Measurements from ENCODE around the gene PPIB.

Gene PPIB

GRCh38 chr15:64144565-64145281 is 18.1 kb downstream of the PPIB start:
- no peak for TF ChIP-seq ZFX (IDR thresholded peaks at IDR 0.05; ENCODE audit: borderline replicate concordance)
- TF ChIP-seq, protein P1, sequence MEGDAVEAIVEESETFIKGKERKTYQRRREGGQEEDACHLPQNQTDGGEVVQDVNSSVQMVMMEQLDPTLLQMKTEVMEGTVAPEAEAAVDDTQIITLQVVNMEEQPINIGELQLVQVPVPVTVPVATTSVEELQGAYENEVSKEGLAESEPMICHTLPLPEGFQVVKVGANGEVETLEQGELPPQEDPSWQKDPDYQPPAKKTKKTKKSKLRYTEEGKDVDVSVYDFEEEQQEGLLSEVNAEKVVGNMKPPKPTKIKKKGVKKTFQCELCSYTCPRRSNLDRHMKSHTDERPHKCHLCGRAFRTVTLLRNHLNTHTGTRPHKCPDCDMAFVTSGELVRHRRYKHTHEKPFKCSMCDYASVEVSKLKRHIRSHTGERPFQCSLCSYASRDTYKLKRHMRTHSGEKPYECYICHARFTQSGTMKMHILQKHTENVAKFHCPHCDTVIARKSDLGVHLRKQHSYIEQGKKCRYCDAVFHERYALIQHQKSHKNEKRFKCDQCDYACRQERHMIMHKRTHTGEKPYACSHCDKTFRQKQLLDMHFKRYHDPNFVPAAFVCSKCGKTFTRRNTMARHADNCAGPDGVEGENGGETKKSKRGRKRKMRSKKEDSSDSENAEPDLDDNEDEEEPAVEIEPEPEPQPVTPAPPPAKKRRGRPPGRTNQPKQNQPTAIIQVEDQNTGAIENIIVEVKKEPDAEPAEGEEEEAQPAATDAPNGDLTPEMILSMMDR (IDR thresholded peaks at IDR 0.05), result no peak
- H3K27ac ChIP-seq, result no peak overlapping the region

DNA sequence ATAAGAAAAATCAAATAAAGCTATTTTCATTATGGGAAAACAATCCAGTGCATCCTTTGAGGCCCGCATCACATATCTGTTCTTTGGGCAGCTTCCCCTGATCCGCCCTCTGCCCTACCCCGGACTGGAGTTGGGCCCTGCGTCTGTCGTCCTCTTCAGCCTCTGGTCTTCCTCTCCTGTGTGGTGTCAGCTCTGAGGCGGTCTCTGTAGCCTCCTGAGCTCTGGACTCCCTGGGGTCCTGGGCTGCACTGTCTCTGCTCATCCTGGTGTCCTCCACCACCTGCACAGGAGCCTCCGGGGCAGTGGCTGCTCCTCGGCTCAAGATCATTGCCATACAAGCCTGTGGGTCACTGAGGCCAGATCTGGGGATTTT is 18.6 kb downstream of the PPIB start:
- no peak overlapping the region for H3K27ac ChIP-seq
- TF ChIP-seq, protein P1 (IDR thresholded peaks at IDR 0.05), result no peak
- no peak for TF ChIP-seq ZFX (IDR thresholded peaks at IDR 0.05; ENCODE audit: borderline replicate concordance)

- TF ChIP-seq, protein P1 (IDR thresholded peaks at IDR 0.05), result no peak
- TF ChIP-seq ZFX (IDR thresholded peaks at IDR 0.05; ENCODE audit: borderline replicate concordance), result no peak
- no peak overlapping the region for H3K27ac ChIP-seq
Observed at GRCh38 chr15:64143276-64143675, 19.5 kb downstream of the PPIB start.

DNA sequence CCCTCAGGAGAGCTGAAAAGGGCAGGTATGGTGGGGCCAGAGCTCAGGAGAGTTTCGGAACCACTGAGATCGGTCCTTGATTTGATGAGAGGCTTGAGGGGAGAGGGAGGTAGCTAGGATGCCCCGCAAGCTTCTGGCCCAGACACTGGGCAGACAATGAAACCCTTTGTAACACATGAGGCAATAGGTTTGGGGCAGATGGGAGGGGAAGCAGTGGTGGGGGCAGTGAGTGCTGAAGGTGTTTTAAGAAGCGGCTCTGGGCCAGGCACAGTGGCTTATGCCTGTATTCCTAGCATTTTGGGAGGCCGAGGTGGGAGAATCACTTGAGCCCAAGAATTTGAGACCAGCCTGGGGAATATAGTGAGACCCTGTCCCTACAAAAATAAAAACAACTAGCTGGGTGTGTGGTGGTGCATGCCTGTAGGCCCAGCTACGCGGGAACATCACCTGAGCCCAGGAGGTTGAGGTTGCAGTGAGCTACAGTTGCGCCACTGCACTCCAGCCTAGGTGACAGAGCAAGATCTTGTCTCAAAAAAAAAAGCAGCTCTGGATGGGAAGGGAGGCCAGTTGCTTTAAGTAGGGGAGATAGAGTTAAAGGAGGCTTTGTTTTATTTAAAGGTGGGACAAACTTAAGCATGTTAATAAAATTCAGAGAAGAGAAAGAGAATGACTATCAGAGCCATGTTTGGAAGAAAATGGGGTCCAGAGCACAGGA is 20.9 kb downstream of the PPIB start:
- TF ChIP-seq, protein P1 (IDR thresholded peaks at IDR 0.05), result no peak
- TF ChIP-seq ZFX (IDR thresholded peaks at IDR 0.05; ENCODE audit: borderline replicate concordance), result no peak
- no peak overlapping the region for H3K27ac ChIP-seq

GRCh38 chr15:64138331-64138941 is 24.4 kb downstream of the PPIB start:
- H3K27ac ChIP-seq, result no peak overlapping the region

DNA sequence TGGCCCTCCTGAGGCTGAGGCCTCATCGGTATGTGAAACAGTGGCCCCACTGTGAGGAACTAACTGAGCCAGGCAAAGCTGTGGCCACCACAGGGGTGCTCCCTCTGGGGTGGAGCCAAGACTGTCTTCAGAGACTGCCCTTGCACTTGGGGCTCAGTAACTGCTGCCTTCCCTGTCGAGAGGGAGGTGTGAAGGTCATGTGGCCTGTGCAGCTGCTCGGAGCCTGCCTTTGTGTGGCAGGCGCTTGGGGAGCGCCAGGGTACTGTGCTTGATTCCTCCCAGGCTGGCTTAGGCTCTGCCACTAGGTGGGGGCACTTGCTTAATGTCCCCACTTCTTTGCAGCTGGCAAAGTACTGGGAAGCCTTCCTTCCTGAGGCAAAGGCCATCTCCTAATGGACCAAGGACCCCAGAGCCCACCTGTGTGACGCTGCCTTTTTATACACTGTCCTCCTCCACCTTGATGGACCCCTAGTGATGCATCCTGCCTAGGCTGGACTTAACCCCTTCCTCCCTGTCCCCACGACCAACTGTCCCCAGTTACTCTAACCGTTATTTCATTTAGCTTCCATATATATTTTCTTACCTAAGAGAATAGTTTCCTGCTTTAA is 25.5 kb downstream of the PPIB start:
- TF ChIP-seq, protein P1 (IDR thresholded peaks at IDR 0.05), result no peak
- TF ChIP-seq ZFX (IDR thresholded peaks at IDR 0.05; ENCODE audit: borderline replicate concordance), result no peak
- no peak overlapping the region for H3K27ac ChIP-seq

More at GRCh38 chr15:64138331-64138941, 24.4 kb downstream of the PPIB start:
- TF ChIP-seq, protein P1 (IDR thresholded peaks at IDR 0.05), result no peak
- TF ChIP-seq ZFX (IDR thresholded peaks at IDR 0.05; ENCODE audit: borderline replicate concordance), result no peak

Data from 22Rv1 (cell line).